Pons (tissue), 1 donor: ENCODE results near the gene COX4I1.

Source experiments
- DNase-seq: peaks from one replicate; pipeline ENCODE4 v3.0.0-alpha.2; 2016; ENCODE audit warnings: low spot score

Gene COX4I1

DNA sequence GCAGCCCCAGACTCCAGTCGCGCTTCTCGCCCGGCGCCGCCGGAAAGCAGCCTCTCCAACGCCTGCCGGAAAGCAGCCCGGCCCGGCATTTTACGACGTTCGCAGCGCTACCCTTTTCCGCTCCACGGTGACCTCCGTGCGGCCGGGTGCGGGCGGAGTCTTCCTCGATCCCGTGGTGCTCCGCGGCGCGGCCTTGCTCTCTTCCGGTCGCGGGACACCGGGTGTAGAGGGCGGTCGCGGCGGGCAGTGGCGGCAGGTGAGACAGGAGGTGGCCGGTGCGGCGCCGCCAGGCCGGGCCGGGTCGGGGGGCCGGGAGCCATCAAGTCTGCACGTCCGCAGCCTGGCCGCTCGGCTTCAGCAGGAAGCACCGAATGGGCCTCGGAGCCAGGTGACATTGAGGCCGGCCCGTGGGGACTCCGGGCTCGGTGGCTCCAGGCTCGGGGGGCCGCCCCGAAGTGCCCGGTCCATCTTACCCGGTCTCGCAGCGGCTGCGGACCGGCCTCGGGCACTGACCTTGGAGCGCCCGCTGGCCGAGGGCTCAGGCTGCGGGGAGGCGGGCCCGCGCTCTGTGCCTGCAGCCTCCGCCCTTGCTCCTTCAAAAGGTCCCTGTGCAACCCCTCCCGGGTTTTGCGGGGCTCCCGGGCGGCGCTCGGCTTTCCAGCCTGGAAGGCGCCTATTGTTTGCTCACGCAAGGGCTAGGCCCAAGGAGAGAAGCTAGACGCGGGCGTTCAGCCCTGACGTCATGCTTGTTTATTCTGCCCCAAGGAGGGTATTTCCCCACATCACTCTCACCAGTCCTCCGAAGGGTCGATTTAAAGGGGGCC, at the start of gene COX4I1, which contains the start of gene EMC8:
COX4I1 (plus strand) TSS at position 199 of the 824 bp plus-strand sequence. CDS start 1,511 bp downstream, outside the sequence.
EMC8 (minus strand) TSS at position 48 of the 824 bp plus-strand sequence. CDS start 249 bp downstream, outside the sequence.
- peak; percentile 82 for DNase-seq

DNA sequence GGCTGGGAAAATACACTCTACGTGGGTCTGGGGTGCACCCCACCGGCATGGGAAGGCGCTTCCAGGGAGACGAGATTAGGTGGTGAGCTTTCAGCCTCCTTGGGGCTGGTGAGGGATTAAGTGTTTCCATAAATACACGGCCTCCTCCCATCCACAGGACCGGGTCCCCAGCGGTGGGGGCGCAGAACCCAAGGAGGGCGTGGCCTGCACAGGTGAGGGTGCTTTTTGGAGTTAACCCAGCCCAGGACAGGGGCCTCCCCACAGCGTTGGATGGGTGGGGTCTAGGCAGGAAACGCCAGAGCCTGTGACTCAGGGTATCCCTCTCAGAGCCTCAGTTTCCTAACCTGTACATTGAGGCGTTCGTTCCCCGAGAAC, 49.7 kb upstream of the COX4I1 start:
- DNase-seq = no peak

- no peak for DNase-seq
These were observed 49.2 kb upstream of the COX4I1 start for GRCh38 chr16:85750146-85750826.

DNA sequence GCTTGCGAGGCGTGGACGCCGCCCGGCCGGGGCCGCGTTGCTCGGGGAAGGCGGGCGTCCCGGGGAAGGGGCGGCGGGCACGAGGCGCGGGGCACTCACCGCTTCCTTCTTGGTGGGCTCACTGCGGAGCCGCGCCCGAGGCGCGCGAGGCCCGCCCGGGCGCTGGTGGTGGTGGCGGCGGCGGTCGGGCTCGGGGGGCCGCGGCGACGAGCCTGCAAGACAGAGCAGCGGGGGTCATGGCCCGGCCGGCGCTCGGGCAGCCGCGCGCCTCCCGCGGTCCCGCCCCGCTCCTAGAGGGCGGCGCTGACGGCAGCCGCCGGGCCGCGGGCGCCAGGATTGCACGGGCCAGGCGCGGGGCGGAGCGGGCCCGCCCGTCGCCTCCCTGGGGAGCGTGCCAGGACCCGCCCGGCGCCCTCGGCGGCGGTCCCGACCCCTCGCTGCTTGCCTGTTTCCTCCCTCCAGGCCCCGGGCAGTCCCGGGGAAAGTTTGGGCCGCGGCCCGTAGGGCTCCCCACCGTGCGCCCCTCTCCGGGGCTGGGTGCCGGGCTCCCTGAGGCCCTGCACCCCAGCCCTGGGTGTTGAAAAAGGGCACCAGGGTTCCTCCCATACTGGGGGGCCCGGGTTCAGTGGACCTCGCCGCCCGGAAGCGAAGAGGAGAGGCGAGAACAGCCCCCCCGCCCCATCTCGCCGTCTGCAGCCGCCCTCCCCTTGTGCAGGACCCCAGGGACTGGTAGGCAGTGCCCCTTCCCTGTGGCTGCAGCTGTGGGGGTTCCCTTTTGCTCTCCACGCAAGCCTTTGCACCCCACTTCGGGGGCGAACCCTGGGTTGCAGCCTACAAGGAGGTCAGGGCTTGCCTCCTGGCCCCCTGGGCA, 48.4 kb upstream of the COX4I1 start, which contains the start of gene C16orf74:
C16orf74 (minus strand) TSS at position 270 of the 871 bp plus-strand sequence. CDS start 15,879 bp downstream, outside the sequence.
- no peak for DNase-seq

GRCh38 chr16:85751698-85752501, 47.6 kb upstream of the COX4I1 start:
- DNase-seq = no peak

DNA sequence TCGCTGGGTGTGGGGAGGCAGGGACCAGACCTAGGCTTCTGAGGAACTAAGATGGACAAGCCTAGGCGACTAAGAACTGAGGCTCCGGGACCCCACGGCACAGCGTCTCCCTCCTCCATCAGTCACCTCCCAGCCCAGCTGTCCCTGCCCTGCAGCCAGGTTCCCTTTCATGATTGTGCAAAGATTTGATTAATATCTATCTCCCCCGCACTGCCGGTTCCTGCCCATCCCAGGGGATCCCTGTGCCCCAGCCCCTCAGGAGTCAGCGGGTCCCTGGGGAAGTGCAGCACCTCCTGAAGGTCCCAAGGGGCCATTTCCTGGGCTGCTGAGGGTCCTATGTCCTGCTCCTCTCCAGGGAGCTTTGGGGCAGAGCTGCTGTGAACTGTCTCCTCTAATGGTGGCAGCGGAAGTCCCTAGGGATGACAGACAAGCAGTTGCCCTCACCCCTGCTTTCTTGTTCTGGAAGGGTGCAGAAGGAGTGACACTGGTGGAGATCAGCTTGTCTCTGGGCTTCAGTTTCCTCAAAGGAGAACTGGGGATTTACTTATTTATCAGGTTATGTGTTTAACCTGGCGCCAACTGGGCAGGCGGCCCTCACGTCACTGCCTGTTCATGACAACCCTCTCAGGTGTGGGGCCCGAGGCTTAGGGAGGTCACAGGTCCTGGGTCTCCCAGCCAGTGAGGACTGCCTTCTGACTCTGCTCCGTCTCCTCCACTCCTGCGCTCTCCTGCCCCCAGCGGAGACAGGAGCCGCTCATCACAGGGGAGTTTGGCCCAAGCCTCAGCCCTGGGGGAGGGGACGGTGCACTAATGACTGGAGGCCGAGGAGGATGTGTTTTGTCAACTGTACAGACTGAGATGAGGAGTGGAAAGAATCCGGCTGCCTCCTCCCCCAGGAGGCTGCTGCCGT, 46.7 kb upstream of the COX4I1 start:
- DNase-seq = no peak

- DNase-seq = no peak
These were observed 45.9 kb upstream of the COX4I1 start for GRCh38 chr16:85753559-85753958.

DNA sequence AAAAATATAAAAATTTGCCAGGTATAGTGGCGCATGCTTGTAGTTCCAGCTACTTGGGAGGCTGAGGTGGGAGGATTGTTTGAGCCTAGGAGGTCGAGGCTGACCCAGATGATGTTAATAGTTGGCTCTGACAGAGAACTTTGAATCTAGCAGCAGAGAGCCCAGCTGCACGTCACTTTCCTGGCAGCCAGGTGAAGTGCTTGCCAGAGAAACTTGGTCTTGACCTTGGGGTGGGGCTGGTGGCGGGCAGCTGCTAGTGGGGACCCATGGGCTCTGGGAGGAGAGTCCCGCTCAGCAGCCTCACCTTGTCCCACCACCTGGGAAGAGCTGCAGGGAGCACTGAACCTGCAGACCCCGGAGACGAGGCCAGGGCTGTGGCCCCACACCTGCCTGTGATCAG, 45.5 kb upstream of the COX4I1 start:
- no peak for DNase-seq

DNA sequence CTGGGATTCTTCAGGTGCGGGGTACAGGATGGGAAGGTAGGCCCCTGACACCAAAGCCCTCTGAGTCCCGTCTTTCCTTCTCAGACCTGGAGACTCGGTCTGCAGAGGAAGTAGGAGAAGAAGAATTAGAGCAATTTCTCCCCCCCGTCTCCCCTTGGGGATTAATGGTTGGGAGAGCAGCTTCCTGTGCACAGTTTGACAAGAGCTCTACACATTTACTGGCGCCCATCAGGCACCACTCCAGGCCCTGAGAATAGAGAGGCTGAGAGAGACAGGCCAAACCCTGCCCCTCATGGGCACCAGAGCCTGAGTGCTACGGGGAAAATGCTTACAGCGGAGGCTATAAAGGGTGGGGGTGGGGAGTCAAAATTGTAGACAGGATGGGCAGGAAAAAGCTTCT, 45.1 kb upstream of the COX4I1 start:
- DNase-seq = no peak

GRCh38 chr16:85755929-85756768, 43.3 kb upstream of the COX4I1 start:
- DNase-seq = no peak

DNA sequence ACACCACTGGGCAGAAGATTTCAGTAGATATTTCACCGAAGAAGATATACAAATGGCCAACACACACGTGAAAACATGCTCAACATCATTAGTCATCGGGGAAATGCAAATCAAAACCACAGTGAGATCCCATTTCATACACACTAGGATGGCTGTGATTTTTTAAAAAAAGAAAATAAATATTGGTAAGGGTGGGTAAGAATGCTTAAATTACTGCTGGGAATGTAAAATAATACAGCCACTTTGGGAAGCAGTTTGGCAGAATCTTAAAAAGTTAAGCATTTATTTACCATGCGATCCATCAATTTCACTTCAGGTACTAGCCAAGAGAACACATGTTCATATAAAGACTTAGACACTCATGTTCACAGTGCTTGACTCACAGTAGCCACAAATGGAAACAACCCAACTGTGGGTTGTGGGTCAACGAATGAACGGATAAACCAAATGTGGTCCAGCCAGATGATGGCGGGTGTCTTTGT, 42.1 kb upstream of the COX4I1 start:
- DNase-seq = no peak

GRCh38 chr16:85759136-85759535, 40.4 kb upstream of the COX4I1 start:
- no peak for DNase-seq

- no peak for DNase-seq
These were observed 39.7 kb upstream of the COX4I1 start for GRCh38 chr16:85759631-85760419.

GRCh38 chr16:85761861-85762260, 37.6 kb upstream of the COX4I1 start:
- DNase-seq = no peak

GRCh38 chr16:85762970-85763369, 36.5 kb upstream of the COX4I1 start:
- no peak for DNase-seq

- no peak for DNase-seq
These were observed 35.9 kb upstream of the COX4I1 start for GRCh38 chr16:85763616-85764015.

- DNase-seq = no peak
These were observed 34.3 kb upstream of the COX4I1 start for GRCh38 chr16:85765211-85765610.

DNA sequence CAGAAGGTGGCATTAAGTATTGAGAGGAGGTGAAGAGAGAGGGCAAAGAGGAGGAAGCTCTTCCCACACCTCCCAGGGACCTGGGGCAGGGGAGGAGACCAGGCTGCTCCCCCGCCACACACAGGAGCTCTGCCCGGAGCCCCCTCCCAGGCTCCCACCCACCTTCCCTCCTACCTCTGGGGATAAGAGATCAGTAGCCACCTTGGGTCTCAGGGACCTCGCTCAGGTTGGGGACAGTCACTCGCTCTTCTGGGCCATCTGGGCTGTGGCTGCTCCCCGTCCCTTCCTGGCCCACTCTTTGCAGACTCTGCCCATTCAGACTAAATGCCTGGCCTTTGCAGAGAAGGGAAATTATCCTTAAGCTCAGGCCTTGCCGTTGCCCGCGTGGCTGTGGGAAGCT, 33.7 kb upstream of the COX4I1 start:
- no peak for DNase-seq
